BLaER1 (cell line): ENCODE measurements around the gene ACYP2.

ENCODE experiments used
- H3K27ac ChIP-seq: shearing (Covaris generic); formaldehyde crosslinking; 2 replicates; pipeline ENCODE4 v1.8.1; 2022
- H3K27me3 ChIP-seq: shearing (Covaris generic); formaldehyde crosslinking; 2 replicates; pipeline ENCODE4 v1.8.1; 2022
- H3K36me3 ChIP-seq: shearing (Covaris generic); formaldehyde crosslinking; 2 replicates; pipeline ENCODE4 v1.8.1; 2022
- H3K4me1 ChIP-seq: shearing (Covaris generic); formaldehyde crosslinking; 2 replicates; pipeline ENCODE4 v1.8.1; 2022
- H3K4me2 ChIP-seq: shearing (Covaris generic); formaldehyde crosslinking; 2 replicates; pipeline ENCODE4 v1.8.1; 2022
- H3K4me3 ChIP-seq: shearing (Covaris generic); formaldehyde crosslinking; 2 replicates; pipeline ENCODE4 v1.8.1; 2022
- H3K9ac ChIP-seq: shearing (Covaris generic); formaldehyde crosslinking; 2 replicates; pipeline ENCODE4 v1.8.1; 2022
- H3K9me3 ChIP-seq: shearing (Covaris generic); formaldehyde crosslinking; 2 replicates; pipeline ENCODE4 v1.8.1; 2022
- H4K20me1 ChIP-seq: shearing (Covaris generic); formaldehyde crosslinking; 2 replicates; pipeline ENCODE4 v1.8.1; 2022
- Cebpa-rat ChIP-seq: shearing (Covaris generic); IDR thresholded peaks from 2 replicates; pipeline ENCODE4 v1.8.1; 2022

The ACYP2 gene

DNA sequence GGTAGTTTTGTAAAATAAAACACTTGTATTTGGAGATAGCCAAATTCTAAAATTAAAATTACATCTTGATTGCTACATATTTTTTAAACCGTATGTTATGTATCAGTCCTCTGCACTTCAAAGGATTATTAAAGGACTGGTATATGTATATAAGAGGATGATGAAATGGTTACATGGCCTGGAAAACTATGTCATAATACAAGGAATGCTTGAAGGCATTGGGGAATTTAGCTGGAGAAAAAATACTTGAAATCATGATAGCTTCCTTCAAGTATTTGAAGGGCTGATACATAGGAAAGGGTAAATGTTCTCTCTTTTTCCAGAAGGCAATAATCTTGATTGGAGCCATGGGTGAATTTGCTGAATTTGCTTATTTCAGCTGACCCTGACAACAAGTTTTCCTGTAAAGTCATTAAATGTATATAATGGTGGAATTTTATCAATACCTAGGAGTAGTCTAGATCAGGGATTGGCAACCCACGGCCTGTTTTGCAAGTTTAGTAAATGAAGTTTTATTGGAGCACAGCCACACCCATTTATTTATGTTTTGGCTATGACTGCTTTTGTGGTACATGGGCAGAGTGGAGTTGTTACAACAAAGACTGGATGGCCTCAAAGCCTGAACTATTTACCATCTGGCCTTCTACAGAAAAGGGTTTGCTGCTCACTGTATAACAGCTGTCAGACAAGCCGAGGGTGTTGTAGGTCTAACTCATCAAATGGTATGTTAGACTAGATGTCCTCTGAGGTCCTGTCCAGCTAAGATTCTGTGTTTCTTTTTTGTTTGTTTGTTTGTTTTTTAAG, 34.4 kb downstream of the ACYP2 start:
- H3K9ac ChIP-seq, result no peak overlapping the region

DNA sequence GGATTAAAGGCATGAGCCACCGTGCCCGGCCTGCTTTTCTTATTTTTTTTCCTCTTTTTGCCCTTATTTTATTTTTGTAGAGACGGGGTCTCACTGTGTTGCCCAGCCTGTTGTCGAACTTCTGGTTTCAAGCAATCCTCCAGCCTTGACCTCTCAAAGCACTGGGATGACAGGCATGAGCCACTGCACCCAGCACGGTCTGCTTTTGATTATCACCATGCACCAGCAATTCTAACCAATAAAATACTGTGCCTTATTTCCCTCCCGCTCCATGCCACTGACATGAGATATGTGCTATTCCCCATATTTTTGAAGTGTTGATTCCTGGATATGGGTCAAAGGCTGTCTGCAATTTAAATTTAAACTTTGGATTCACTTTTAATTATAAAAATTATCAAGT, 42.9 kb downstream of the ACYP2 start:
- Histone ChIP-seq H3K9ac (no peak overlapping the region), H3K4me1 (peaks cover 6% of the 10 kb centered on the region), H4K20me1 (no peaks in the 10 kb centered on the region), H3K4me3 (no peak overlapping the region), H3K27me3 (no peaks in the 10 kb centered on the region), H3K4me2 (no peak overlapping the region), H3K36me3 (no peaks in the 10 kb centered on the region), H3K27ac (no peak overlapping the region), H3K9me3 (peaks cover 10% of the 10 kb centered on the region)
- no peak for TF ChIP-seq Cebpa-rat

More for the DNA sequence above, 34.4 kb downstream of the ACYP2 start:
- Histone ChIP-seq H3K4me2 (no peak overlapping the region), H3K27me3 (no peaks in the 10 kb centered on the region), H3K4me3 (no peak overlapping the region), H3K9me3 (peaks cover 12% of the 10 kb centered on the region), H4K20me1 (no peaks in the 10 kb centered on the region), H3K27ac (no peak overlapping the region), H3K36me3 (no peaks in the 10 kb centered on the region), H3K4me1 (no peaks in the 10 kb centered on the region)
- no peak for TF ChIP-seq Cebpa-rat

DNA sequence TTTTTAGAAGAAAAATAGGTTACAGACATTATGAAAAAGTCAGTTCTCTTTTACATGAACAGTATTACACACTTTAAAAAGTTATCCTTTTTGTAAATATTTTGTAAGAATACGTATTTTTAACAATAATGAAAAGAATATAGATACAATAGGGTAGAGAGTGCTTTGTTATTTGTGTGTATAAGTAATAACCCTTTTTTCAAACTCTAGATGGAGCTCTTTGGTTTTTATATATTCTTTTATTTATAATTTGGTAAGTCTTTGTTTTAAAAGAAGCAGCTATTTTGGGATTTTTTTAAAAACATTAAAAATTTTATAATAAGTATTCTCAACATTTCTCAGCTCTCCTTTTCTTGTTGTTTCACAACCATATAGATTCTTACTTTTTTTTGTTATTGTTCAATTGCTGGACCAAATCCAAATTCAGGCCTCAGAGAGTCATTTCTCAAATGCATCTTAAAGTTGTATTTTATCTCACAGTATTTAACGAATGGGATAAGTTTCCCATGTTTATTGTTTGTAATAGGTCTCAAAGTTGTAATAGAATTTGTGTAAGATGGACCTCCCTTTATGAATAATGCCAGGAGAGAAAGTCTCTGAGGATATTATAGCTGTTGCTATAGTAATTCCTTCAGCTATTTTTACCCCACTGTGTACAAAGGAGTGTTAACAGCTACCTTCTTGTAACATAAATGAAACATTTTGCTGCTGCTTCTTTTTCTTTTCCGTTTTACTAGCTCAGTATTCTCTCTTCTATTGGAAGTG, 46.4 kb downstream of the ACYP2 start:
- peaks cover 6% of the 10 kb centered on the region for H3K4me1 ChIP-seq
- no peak for TF ChIP-seq Cebpa-rat
- no peaks in the 10 kb centered on the region for H3K36me3 ChIP-seq
- H4K20me1 ChIP-seq, result no peaks in the 10 kb centered on the region
- no peaks in the 10 kb centered on the region for H3K9me3 ChIP-seq
- H3K9ac ChIP-seq, result no peak overlapping the region
- no peak overlapping the region for H3K4me3 ChIP-seq
- H3K27me3 ChIP-seq, result no peaks in the 10 kb centered on the region
- H3K4me2 ChIP-seq, result no peak overlapping the region
- H3K27ac ChIP-seq, result no peak overlapping the region

DNA sequence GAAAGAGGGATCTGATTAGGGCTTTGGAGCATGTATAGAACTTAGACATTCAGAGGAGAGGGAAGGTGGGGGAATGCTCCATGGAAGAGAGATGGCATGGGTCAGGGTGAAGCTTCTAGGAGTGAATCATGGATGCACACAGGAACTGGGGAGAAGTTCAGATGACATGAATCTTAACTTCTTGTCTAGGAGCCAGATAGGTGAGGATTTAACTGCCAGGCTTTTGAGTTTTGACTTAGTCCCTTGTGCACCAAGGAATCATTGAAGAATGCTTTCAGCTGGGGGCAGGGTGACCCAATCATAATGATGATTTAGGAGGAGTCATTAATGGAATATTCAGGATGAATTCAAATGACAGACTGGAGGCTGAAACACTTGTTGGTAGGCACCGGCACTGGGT, 48.7 kb downstream of the ACYP2 start:
- H3K4me3 ChIP-seq, result no peak overlapping the region
- no peaks in the 10 kb centered on the region for H3K36me3 ChIP-seq
- H3K27me3 ChIP-seq, result no peaks in the 10 kb centered on the region
- no peaks in the 10 kb centered on the region for H4K20me1 ChIP-seq
- H3K9me3 ChIP-seq, result no peaks in the 10 kb centered on the region
- no peak overlapping the region for H3K9ac ChIP-seq
- H3K4me2 ChIP-seq, result no peak overlapping the region
- no peak overlapping the region for H3K27ac ChIP-seq
- H3K4me1 ChIP-seq, result peaks cover 6% of the 10 kb centered on the region
- no peak for TF ChIP-seq Cebpa-rat

DNA sequence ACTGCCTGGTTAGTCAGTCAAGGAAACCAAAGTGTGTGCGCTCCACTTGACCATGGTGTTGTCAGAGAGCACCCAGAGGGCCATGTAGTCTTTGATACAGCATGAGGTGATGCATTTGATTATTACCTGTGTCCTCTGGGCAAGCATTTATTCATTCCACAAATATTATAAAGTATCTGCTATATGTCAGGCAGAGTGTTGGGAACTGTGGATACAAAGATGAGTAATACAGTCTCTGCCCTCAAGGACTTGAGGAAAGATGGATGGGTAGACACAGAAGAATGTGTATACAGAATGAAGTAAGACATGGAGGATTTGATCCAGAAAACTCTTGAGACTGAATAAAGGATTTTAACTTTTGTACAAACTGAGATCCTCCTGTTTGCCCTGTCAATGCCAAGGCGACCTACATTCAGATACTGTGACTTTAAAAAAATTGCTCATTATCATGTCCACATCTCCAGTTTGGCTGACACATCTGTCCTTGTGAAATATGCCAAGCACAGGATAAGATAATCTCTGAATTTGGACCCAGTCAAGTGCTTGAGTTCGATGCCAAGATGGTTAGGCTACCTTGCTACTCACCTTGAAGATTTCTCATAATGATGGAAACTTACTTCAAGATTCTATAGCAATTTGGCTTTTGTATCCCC, 50.8 kb downstream of the ACYP2 start:
- no peak overlapping the region for H3K4me3 ChIP-seq
- H3K27me3 ChIP-seq, result no peaks in the 10 kb centered on the region
- H3K9ac ChIP-seq, result no peak overlapping the region
- TF ChIP-seq Cebpa-rat, result no peak
- H3K9me3 ChIP-seq, result no peaks in the 10 kb centered on the region
- no peaks in the 10 kb centered on the region for H3K4me1 ChIP-seq
- H4K20me1 ChIP-seq, result no peaks in the 10 kb centered on the region
- H3K27ac ChIP-seq, result no peak overlapping the region
- no peak overlapping the region for H3K4me2 ChIP-seq
- H3K36me3 ChIP-seq, result no peaks in the 10 kb centered on the region

DNA sequence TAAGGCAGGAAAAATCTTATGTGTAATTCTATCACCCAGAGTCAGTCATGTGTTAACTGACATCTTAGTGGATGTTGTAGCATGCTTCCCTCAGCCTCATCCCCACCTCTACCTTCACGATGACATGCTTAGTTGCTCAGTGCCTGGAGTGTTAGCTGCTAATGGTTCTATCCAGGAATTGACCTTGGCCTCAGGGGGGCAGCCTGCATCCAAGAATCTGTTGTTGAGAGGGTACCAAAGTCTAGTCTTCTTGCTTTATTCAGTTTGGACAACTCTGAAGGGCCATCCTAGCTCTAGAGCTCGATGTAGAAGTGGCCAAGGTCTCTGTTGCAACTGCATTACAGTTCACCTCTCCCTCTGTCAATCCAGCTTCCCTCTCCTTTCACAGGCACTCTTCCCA, 61.2 kb downstream of the ACYP2 start:
- no peak overlapping the region for H3K4me3 ChIP-seq
- no peak overlapping the region for H3K9ac ChIP-seq
- H4K20me1 ChIP-seq, result no peaks in the 10 kb centered on the region
- no peaks in the 10 kb centered on the region for H3K36me3 ChIP-seq
- no peak for TF ChIP-seq Cebpa-rat
- H3K4me1 ChIP-seq, result no peaks in the 10 kb centered on the region
- no peaks in the 10 kb centered on the region for H3K9me3 ChIP-seq
- no peak overlapping the region for H3K4me2 ChIP-seq
- H3K27ac ChIP-seq, result no peak overlapping the region
- no peaks in the 10 kb centered on the region for H3K27me3 ChIP-seq

DNA sequence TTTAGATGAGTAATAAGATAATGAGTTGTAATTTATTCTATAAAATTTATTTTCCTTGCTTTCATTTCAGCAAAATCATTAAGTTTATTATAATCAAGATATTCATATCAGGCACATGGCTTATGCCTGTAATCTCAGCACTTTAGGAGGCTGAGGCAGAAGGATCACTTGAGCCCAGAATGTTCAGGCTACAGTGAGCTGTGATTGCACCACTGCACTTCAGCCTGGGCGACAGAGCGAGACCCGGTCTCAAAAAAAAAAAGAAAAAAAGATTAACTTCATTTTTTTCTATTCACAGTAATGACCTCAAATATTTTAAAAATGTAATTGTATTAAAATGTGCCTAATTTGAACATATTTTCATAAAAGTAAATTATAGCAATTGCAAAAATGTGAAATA, 67.9 kb downstream of the ACYP2 start:
- no peak overlapping the region for H3K4me3 ChIP-seq
- H3K9me3 ChIP-seq, result no peaks in the 10 kb centered on the region
- H3K4me2 ChIP-seq, result no peak overlapping the region
- no peak overlapping the region for H3K9ac ChIP-seq
- no peaks in the 10 kb centered on the region for H3K36me3 ChIP-seq
- TF ChIP-seq Cebpa-rat, result no peak
- no peak overlapping the region for H3K27ac ChIP-seq
- no peaks in the 10 kb centered on the region for H3K27me3 ChIP-seq
- no peaks in the 10 kb centered on the region for H4K20me1 ChIP-seq
- no peaks in the 10 kb centered on the region for H3K4me1 ChIP-seq

DNA sequence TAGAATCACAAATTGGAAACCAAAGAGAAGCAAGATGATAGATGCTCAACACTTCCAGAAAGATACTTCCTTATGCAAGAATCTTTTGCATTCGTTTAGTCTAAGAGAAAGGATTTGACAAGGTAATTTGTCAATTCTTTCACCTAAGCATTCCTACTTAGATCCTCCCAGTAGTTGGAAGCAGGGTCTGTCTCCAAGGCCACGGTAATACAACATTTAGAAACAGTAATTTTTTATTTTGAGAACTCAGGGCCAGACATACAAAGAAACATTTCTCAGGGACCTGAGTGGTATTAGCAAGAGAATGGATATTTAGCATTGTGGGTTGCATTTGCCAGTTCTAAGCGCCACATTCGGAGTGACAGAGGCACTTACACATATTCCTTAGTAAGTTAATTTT, 68.6 kb downstream of the ACYP2 start:
- H3K27ac ChIP-seq, result no peak overlapping the region
- H3K4me2 ChIP-seq, result no peak overlapping the region
- H3K36me3 ChIP-seq, result no peaks in the 10 kb centered on the region
- H3K9me3 ChIP-seq, result no peaks in the 10 kb centered on the region
- no peak overlapping the region for H3K4me3 ChIP-seq
- no peak for TF ChIP-seq Cebpa-rat
- H3K9ac ChIP-seq, result no peak overlapping the region
- H4K20me1 ChIP-seq, result no peaks in the 10 kb centered on the region
- no peaks in the 10 kb centered on the region for H3K27me3 ChIP-seq
- H3K4me1 ChIP-seq, result no peaks in the 10 kb centered on the region

DNA sequence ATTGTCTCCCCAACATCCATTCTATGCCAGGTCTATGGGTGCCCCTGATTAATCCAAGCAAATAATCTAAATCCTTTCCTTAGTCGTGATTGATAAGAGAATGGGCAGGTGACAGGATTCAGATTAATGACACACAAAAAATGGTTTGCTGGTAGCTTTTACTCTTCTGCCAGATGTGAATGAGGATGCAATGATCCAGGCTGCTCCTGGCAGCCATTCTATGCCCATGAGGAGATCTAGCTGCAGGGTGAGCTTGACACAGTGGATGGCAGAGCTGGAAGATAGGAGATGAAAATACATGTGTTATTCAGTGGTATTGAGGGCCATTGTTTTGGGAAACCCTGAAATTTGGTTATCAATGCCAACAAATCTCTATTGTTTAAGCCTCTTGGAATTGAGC, 69.7 kb downstream of the ACYP2 start:
- Histone ChIP-seq H3K27me3 (no peaks in the 10 kb centered on the region), H3K4me2 (no peak overlapping the region), H3K27ac (no peak overlapping the region), H3K36me3 (no peaks in the 10 kb centered on the region), H3K4me3 (no peak overlapping the region), H4K20me1 (no peaks in the 10 kb centered on the region), H3K9ac (no peak overlapping the region), H3K9me3 (no peaks in the 10 kb centered on the region), H3K4me1 (no peaks in the 10 kb centered on the region)
- TF ChIP-seq Cebpa-rat, result no peak

DNA sequence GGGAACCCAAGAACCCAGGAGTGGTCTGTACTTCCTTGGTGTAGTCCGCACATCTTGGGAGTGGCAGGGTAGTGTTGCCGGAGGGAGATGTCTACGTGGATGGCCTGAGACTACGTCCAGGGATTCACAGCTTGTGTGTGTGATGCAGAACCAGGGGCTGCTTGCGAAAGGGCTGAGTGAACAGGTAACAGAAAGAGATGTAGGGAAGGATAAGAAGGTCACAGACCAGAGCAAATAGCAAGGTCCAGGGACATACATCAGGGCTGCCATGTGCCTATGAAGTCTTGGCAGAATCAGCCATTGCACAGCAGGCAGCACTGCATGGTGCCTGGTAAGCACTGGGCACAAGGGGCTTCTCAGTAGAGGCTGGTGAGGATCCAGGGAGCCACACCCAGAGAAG, 71.9 kb downstream of the ACYP2 start:
- Histone ChIP-seq H4K20me1 (no peaks in the 10 kb centered on the region), H3K9ac (no peak overlapping the region), H3K4me3 (no peak overlapping the region), H3K9me3 (no peaks in the 10 kb centered on the region), H3K36me3 (no peaks in the 10 kb centered on the region), H3K27ac (no peak overlapping the region), H3K27me3 (no peaks in the 10 kb centered on the region), H3K4me2 (no peak overlapping the region), H3K4me1 (no peaks in the 10 kb centered on the region)
- no peak for TF ChIP-seq Cebpa-rat
